ENCODE measurements around the gene CORO6. TPM values are rescaled to one million over a fixed set of nuclear protein-coding genes. Genes with fewer than 3 reads are reported as not detected.

The CORO6 gene
- total RNA-seq, 1 donor from 2014 or later: 22.0 TPM

GRCh38 chr17:29664743-29665480, 42.2 kb upstream of the CORO6 start:
- no peak for DNase-seq (ENCODE audit: low spot score in 2 of 2)
- no peaks in the 10 kb centered on the region for H3K27me3 ChIP-seq
- peaks cover 9 to 18% of the 10 kb centered on the region in 2 donors for H3K36me3 ChIP-seq
- no peak overlapping the region for H3K27ac ChIP-seq
- H3K4me3 ChIP-seq: no peak overlapping the region
- no peaks in the 10 kb centered on the region for H3K9me3 ChIP-seq
- TF ChIP-seq CTCF (IDR thresholded peaks at IDR 0.05): no peak
- intact Hi-C loops (cut with DNase I): no loop called here
- H3K4me1 ChIP-seq: peaks cover 0 to 3% of the 10 kb centered on the region in 2 donors

- Histone ChIP-seq H3K4me1 (peaks cover 0 to 3% of the 10 kb centered on the region in 2 donors), H3K4me3 (no peak overlapping the region), H3K9me3 (no peaks in the 10 kb centered on the region), H3K27ac (no peak overlapping the region), H3K36me3 (peaks cover 9 to 18% of the 10 kb centered on the region in 2 donors), H3K27me3 (no peaks in the 10 kb centered on the region)
- TF ChIP-seq CTCF (IDR thresholded peaks at IDR 0.05): no peak
- intact Hi-C loops (cut with DNase I): no loop called here
- DNase-seq (ENCODE audit: low spot score in 2 of 2): no peak
Measured at GRCh38 chr17:29663155-29663554, 40.4 kb upstream of the CORO6 start.

DNA sequence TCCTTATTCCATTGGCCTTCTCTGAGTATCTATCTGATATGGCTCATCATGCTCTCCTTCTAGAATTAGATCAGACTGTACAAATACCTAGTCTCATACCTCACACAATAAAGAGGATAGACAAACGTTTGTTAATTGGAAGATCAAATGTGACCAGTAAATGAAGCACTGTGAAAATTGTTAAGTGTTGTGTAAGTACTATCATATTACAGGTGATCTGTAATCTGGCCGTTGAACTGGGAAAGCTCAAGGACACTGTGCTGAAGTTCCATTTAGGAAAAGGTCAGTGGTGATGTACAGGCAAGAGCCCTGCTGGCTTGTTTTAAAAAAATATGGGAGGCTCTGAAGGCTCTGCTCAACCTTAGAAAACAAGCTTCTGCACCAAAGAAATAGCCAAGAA, 38.5 kb upstream of the CORO6 start:
- intact Hi-C loops (cut with DNase I): no loop called here
- no peak for TF ChIP-seq CTCF (IDR thresholded peaks at IDR 0.05)
- H3K4me3 ChIP-seq: no peak overlapping the region
- no peaks in the 10 kb centered on the region for H3K27me3 ChIP-seq
- H3K27ac ChIP-seq: no peak overlapping the region
- H3K4me1 ChIP-seq: peaks cover 0 to 3% of the 10 kb centered on the region in 2 donors
- peaks cover 3 to 6% of the 10 kb centered on the region in 2 donors for H3K36me3 ChIP-seq
- no peak for DNase-seq (ENCODE audit: low spot score in 2 of 2)
- no peaks in the 10 kb centered on the region for H3K9me3 ChIP-seq

DNA sequence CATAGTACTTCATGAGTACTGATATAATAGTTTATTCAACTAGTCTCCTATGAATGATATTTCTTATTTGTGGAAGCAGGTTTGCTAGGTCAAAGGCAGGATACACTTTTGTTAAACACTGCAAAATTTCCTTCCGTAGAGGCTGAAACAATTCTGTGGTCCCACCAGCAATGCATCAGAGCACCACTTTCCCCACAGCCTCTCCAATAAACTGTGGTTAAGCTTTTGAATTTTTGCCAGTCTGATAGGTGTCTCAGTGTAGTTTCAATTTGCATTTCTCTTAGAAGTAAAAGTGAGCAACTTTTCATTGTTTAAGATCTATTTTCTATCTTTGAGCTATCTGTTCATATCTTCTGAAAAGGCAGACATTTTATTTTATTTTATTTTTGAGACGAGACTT, 36.4 kb upstream of the CORO6 start:
- peaks cover 0 to 3% of the 10 kb centered on the region in 2 donors for H3K4me1 ChIP-seq
- no peak for TF ChIP-seq CTCF (IDR thresholded peaks at IDR 0.05)
- peaks cover 0 to 6% of the 10 kb centered on the region in 2 donors for H3K36me3 ChIP-seq
- H3K27ac ChIP-seq: no peak overlapping the region
- no peaks in the 10 kb centered on the region for H3K9me3 ChIP-seq
- H3K4me3 ChIP-seq: no peak overlapping the region
- H3K27me3 ChIP-seq: no peaks in the 10 kb centered on the region
- intact Hi-C loops (cut with DNase I): no loop called here
- no peak for DNase-seq (ENCODE audit: low spot score in 2 of 2)

GRCh38 chr17:29655323-29655722, 32.6 kb upstream of the CORO6 start:
- TF ChIP-seq CTCF (IDR thresholded peaks at IDR 0.05): no peak
- Histone ChIP-seq H3K27ac (no peak overlapping the region), H3K36me3 (peaks cover 0 to 8% of the 10 kb centered on the region in 2 donors), H3K27me3 (no peaks in the 10 kb centered on the region), H3K4me1 (no peaks in the 10 kb centered on the region), H3K4me3 (no peak overlapping the region), H3K9me3 (no peaks in the 10 kb centered on the region)
- intact Hi-C loops (cut with DNase I): no loop called here
- no peak for DNase-seq (ENCODE audit: low spot score in 2 of 2)

Measured in ascending aorta (tissue), 2 donors.